Measurements from ENCODE around the gene AKAP7. TPM values are rescaled to one million over a fixed set of nuclear protein-coding genes. Genes with fewer than 3 reads are reported as not detected.

The AKAP7 gene
- total and polyA plus RNA-seq, 2 donors (not counting 1 experiment from before 2014, with no cell fraction given), result 6.3 to 10.8 TPM

DNA sequence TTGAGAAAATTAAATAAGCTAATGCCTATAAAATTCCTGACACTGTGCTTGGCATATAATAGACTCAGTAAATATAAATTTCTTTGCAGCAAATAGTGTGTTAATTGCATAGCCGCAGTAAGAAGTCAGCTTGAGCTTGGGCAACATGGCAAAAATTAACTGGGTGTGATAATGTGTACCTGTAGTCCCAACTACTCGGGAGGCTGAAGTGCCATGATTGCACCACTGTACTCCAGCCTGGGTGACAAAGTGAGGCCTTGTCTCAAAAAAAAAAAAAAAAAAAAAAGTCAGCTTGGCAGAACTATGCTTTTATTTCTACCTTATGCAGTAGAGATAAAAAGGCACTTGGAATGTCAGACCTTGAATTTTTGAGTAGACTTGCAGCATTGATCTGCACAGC is 121.8 kb downstream of the AKAP7 start:
- DNase-seq (no peak), ATAC-seq (ENCODE audit: low read depth) (no peak)
- H3K27ac Mint-ChIP-seq, result no peak overlapping the region
- H3K36me3 ChIP-seq (replicated peaks in 1 of 2; ENCODE audit: control extremely low read depth in 1 of 2, control insufficient read depth in 1 of 2, extremely low read depth in 1 of 2, insufficient read depth in 2 of 2, low read length in 1 of 2), result no peaks in the 10 kb centered on the region
- intact Hi-C loops (cut with micrococcal nuclease), result no loop called here
- WGBS (ENCODE audit: insufficient coverage), result 100% methylated on average over 2 of the region's 2 CpGs
- no peaks in the 10 kb centered on the region for H4K20me1 ChIP-seq (ENCODE audit: control insufficient read depth, insufficient read depth, low read length, poor library complexity, severe bottlenecking)
- H3K4me3 Mint-ChIP-seq, result no peak overlapping the region
- ChIA-PET POLR2A (no interaction called here), CTCF (no interaction called here)
- H3K9ac ChIP-seq (ENCODE audit: low read length), result no peak overlapping the region
- no peaks in the 10 kb centered on the region for H3K27me3 ChIP-seq (replicated peaks in 1 of 4; ENCODE audit: control extremely low read depth in 1 of 4, control insufficient read depth in 3 of 4, insufficient read depth in 4 of 4, low read length in 3 of 4)
- no peak overlapping the region for H3K4me2 ChIP-seq (replicated peaks; ENCODE audit: low read depth, low read length, poor library complexity, severe bottlenecking)
- H3K4me1 ChIP-seq (ENCODE audit: control insufficient read depth in 2 of 2, insufficient read depth in 2 of 2, low read length in 2 of 2), result peaks cover 0 to 2% of the 10 kb centered on the region in 2 donors
- H3K27ac ChIP-seq (ENCODE audit: low read length in 2 of 2), result no peak overlapping the region
- H3K79me2 ChIP-seq (ENCODE audit: control insufficient read depth, insufficient read depth, low read length), result no peaks in the 10 kb centered on the region
- TF ChIP-seq, protein P1, sequence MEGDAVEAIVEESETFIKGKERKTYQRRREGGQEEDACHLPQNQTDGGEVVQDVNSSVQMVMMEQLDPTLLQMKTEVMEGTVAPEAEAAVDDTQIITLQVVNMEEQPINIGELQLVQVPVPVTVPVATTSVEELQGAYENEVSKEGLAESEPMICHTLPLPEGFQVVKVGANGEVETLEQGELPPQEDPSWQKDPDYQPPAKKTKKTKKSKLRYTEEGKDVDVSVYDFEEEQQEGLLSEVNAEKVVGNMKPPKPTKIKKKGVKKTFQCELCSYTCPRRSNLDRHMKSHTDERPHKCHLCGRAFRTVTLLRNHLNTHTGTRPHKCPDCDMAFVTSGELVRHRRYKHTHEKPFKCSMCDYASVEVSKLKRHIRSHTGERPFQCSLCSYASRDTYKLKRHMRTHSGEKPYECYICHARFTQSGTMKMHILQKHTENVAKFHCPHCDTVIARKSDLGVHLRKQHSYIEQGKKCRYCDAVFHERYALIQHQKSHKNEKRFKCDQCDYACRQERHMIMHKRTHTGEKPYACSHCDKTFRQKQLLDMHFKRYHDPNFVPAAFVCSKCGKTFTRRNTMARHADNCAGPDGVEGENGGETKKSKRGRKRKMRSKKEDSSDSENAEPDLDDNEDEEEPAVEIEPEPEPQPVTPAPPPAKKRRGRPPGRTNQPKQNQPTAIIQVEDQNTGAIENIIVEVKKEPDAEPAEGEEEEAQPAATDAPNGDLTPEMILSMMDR (IDR thresholded peaks at IDR 0.05), result no peak
- no peak for TF ChIP-seq EZH2 (IDR thresholded peaks at IDR 0.05; ENCODE audit: borderline replicate concordance, insufficient read depth, low read depth, low read length, poor library complexity, severe bottlenecking)
- no peak overlapping the region for H2AFZ ChIP-seq (ENCODE audit: insufficient read depth, low read depth, low read length, poor library complexity, severe bottlenecking)
- no peaks in the 10 kb centered on the region for H3K27me3 Mint-ChIP-seq
- H3K9me3 ChIP-seq (ENCODE audit: control extremely low read depth in 1 of 3, control insufficient read depth in 2 of 3, insufficient read depth in 1 of 3, low read length in 2 of 3), result peaks cover 0 to 4% (median 0%) of the 10 kb centered on the region in 3 donors
- H3K4me1 Mint-ChIP-seq, result no peaks in the 10 kb centered on the region
- peaks cover 2% of the 10 kb centered on the region for H3K9me3 Mint-ChIP-seq (ENCODE audit: insufficient read depth)
- no peak overlapping the region for H3K4me3 ChIP-seq (ENCODE audit: control extremely low read depth in 1 of 5, extremely low read depth in 1 of 5, insufficient read depth in 1 of 5, low read depth in 2 of 5, low read length in 4 of 5)

DNA sequence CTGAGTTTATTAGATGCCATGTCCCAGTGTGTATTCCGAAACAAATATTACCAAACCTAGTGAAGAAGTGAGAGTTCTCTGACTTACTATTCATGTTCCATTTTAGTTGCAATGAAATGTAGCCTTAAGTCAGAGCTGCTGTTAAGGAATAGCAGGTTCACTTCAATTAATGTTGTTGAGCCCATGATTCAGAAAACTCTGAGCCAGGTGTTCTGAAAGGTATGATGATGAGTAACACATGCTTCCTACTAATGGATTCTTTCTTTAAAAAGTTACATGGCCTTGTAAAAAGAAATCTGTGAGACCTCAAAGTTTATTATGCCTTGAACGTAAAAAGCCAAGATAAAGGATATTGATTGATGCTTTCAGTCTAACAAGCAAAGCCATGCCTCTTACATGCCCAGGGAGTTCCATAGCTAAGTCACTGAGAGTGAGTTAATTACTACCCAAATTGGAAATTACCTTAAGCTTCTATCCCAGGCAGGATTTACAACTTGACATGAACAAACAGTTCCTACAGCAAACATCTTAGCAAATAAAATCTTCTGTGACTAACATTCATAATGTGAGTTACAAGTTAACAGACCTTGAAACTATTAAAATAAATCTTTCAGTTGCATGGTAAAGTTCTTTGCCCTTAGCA is 122.9 kb downstream of the AKAP7 start:
- no peaks in the 10 kb centered on the region for H3K4me1 Mint-ChIP-seq
- H3K9me3 Mint-ChIP-seq (ENCODE audit: insufficient read depth), result peaks cover 2% of the 10 kb centered on the region
- no peak overlapping the region for H3K4me3 Mint-ChIP-seq
- intact Hi-C loops (cut with micrococcal nuclease), result no loop called here
- no peak for ATAC-seq (ENCODE audit: low read depth)
- no CpG with 5 or more reads among the region's 2 CpGs for WGBS (ENCODE audit: insufficient coverage)
- Histone ChIP-seq H3K4me2 (replicated peaks; ENCODE audit: low read depth, low read length, poor library complexity, severe bottlenecking) (no peak overlapping the region), H4K20me1 (ENCODE audit: control insufficient read depth, insufficient read depth, low read length, poor library complexity, severe bottlenecking) (no peaks in the 10 kb centered on the region), H2AFZ (ENCODE audit: insufficient read depth, low read depth, low read length, poor library complexity, severe bottlenecking) (no peak overlapping the region), H3K9ac (ENCODE audit: low read length) (no peak overlapping the region), H3K9me3 (ENCODE audit: control extremely low read depth in 1 of 3, control insufficient read depth in 2 of 3, insufficient read depth in 1 of 3, low read length in 2 of 3) (peaks cover 0 to 4% (median 0%) of the 10 kb centered on the region in 3 donors), H3K27ac (ENCODE audit: low read length in 2 of 2) (no peak overlapping the region), H3K4me3 (ENCODE audit: control extremely low read depth in 1 of 5, extremely low read depth in 1 of 5, insufficient read depth in 1 of 5, low read depth in 2 of 5, low read length in 4 of 5) (no peak overlapping the region), H3K27me3 (replicated peaks in 1 of 4; ENCODE audit: control extremely low read depth in 1 of 4, control insufficient read depth in 3 of 4, insufficient read depth in 4 of 4, low read length in 3 of 4) (no peaks in the 10 kb centered on the region), H3K79me2 (ENCODE audit: control insufficient read depth, insufficient read depth, low read length) (no peaks in the 10 kb centered on the region), H3K4me1 (ENCODE audit: control insufficient read depth in 2 of 2, insufficient read depth in 2 of 2, low read length in 2 of 2) (no peaks in the 10 kb centered on the region), H3K36me3 (replicated peaks in 1 of 2; ENCODE audit: control extremely low read depth in 1 of 2, control insufficient read depth in 1 of 2, extremely low read depth in 1 of 2, insufficient read depth in 2 of 2, low read length in 1 of 2) (no peaks in the 10 kb centered on the region)
- no peaks in the 10 kb centered on the region for H3K27me3 Mint-ChIP-seq
- ChIA-PET CTCF (no interaction called here), POLR2A (no interaction called here)
- no peak overlapping the region for H3K27ac Mint-ChIP-seq
- no peak for TF ChIP-seq EZH2 (IDR thresholded peaks at IDR 0.05; ENCODE audit: borderline replicate concordance, insufficient read depth, low read depth, low read length, poor library complexity, severe bottlenecking)
- TF ChIP-seq, protein P1 (IDR thresholded peaks at IDR 0.05), result no peak
- no peak for DNase-seq

All from B cell (primary cell).